IPS-NIHi7 (cell line): ENCODE results near the gene CLCN2.

ENCODE experiments used
- DNase-seq: peaks from one replicate; pipeline ENCODE4 v3.0.0; 2012; ENCODE audit warnings: mixed read lengths; ENCODE audit errors: extremely low spot score

CLCN2 gene

DNA sequence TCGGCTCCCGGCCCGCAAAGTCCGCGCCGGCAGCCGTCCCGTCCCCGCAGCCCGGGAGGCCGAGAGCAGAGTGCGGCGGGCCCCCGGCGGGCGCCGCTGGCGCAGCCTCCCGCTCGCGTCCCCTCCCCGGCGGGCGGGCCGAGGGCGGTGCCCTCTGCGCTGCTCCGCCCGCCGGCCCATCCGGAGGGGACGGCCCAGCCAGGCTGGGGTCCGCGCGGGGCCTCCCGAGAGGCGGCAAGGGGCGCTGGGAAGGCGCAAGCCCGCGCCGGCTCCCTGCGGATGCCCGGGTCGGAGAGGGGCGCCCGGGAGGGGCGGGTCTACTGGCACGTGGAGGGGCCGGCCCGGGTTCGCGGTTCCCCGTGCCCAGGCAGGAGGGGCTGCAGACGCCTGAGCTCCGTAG, at the start of gene CLCN2, which contains the start of gene POLR2H:
TSS of gene CLCN2 (minus strand) at position 74 of the 400 bp plus-strand sequence. CDS start 126 bp downstream, outside the sequence.
TSS of gene POLR2H (plus strand) at position 179 of the 400 bp plus-strand sequence. CDS start 1,783 bp downstream, outside the sequence.
- peak; percentile 66 for DNase-seq

DNA sequence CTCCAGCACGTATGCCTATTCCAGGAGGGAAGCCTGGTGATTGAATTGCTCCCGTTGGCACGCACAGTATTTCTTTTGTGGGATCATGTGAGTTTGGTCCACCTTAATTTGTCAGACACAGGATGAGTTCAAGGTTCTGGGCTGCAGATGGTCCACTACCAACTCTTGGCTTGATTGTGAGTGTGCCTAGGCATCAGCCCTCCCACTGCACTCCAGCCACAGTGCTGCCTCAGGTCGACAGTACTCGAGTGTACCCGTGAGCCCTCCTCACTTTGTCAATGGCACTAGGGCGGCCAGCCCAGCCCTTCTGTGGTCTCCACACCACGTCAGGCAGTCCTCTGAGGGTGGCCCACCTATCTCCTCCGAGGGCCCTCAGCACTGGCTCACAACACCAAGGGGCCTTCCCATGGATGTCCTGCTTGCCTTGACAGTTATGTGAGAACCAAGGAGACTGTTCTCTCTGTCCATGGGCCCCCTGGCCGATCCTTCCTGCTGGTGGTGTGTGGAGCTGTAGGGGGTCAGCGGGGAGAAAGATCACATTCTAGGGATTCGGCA, 48.6 kb upstream of the CLCN2 start:
- DNase-seq: no peak

DNA sequence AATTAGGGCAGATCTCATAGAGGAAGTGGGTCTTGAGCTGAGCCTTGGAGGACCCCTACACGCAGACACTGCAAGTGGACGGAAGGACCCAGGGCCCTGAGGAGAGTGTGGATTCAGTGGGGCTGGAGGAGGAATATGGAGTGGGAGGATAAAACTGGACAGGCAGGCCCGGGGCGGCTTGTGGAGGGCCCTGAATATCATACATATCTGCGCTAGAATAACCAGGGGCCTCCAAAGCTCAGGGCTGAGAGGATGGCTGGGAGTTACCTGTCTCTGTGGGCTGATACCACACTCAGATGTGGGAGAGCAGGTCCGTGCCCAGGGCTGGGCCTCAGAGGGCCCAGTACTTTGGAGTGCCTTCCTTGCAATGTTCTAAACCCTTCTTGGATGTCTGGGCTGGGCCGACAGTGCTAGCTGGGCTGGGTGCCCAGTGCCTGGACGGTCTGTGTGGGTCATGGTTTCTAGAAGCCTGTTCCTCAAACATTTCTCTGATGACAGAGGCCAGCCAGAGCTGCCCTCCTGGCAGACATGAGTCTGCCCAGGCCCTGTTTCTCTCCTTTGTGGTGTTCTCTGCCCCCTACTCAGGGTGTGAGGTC, 48.0 kb upstream of the CLCN2 start:
- no peak for DNase-seq

DNA sequence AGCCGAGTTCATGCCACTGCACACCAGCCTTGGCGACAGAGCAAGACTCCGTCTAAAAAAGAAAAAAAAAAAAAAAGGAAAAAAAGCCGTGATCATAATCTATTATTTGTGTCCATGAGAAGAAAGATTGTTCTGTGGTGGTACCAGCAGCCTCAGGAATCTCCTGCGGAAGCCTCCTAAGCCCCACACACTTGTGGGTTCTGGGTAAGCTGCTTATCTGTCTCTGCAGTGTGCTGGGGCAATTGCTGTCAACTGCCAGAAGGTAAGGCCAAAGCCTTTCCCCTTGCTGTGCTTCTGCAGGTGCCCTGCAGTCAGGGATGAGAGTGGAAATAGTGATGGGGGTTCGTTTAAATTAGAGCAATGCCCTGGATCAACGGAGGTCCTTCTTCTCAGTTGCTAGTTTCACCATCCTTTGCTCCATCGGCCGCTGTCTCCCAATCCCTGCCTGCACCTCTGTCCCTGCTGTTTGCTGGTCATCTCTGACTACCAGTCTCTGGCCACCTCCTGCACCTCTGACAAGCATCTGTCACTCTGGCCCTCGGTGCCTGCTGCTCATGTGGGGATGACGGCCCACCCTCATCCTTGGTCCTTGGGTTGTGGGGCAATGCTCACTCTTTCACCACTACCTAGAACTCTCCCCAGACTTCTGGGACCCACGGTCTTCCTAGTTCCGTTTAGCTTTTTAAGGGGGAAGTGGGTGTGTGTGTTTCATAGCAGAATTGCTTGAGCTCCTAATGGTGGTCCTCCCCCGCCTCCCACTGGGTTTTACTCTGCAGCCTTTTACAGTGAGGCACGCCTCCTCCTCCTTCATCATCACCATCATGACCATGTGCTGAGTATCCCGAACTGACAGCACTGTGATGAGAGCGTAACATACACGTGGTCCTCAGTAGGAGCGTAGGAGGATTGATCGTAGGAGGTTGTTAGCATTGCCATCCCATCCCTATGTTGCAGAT, 43.9 kb upstream of the CLCN2 start:
- DNase-seq: no peak

DNA sequence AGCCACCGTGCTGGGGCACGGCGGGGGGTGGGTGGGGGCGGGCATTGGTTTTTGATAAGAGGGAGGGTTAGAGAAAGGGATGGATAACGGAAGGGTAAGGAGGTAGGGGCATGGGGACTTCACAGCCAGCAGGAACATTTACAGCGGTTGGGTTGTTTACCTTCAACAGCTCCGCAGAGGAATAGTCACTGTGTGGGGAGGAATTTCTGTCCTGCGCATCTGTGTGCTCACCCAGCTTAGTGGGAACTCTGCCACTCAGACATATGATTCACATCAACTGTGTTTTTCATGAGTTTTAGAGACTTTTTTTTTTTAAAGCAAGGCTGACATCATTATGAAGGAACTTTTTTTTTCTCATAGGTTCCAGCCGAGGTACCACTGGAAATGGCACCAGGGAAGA, 38.0 kb upstream of the CLCN2 start:
- peak; percentile 62 for DNase-seq

DNA sequence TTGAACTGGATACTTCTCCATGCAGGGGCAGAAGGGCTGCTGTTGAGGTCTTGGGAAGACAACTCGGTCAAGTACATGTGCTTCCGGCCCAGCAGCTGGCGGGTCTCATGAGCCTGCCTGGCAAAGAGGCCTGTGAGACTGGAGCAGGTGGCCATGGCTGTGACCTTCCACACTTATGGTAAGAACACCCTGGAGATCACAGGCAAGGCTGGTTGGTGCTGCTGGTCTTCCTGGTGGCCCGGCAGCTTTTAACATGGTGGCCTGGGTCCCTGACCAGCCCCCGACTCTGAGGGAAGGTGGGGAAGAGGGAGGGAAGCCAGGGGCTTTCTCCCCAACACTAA, 33.9 kb upstream of the CLCN2 start:
- no peak for DNase-seq

DNA sequence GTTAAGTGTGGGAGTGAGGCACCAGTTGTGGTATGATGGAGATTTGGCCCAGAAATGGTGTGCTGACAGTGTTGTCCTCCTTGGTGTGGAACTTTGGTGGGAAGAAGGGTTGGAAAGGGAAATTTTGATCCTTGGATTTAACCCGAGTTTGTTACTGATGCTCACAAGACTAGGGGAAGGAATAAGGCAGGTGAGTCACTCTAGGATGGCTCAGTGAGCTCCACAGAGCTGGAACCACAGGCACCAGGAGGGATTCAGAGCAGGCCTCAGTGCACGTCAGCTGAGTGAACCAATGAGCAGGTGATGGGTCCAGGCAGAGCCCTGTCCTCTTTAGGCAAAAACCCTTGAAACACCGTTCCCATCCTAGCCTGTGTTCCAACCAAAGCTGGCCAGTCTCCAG, 29.9 kb upstream of the CLCN2 start:
- no peak for DNase-seq

DNA sequence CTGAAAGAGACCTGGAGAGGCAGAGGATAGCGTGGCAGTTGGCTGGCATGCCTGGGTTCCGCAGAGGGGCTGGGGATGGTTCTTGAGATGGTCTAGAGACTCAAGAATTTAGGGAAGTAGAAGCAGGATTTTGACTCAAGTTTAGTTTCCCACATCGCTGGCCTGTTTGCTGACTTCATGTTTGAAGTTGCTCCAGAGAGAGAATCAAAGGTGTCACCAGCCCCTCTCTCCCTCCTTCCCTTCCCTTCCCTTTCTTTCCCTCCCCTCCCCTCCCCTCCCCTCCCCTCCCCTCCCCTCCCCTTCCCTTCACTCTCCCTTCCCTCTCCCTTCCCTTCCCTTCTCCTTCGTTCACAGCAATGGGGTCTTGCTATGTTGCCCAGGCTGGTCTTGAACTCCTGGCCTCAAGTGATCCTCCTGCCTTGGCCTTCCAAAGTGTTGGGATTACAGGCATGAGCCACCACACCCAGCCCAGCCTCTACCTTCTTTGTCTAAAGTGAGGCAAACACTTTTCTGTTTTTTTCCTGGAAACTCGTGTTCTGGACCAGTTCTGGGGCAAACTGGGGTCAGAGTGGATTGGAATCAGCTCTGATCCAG, 28.6 kb upstream of the CLCN2 start:
- no peak for DNase-seq

DNA sequence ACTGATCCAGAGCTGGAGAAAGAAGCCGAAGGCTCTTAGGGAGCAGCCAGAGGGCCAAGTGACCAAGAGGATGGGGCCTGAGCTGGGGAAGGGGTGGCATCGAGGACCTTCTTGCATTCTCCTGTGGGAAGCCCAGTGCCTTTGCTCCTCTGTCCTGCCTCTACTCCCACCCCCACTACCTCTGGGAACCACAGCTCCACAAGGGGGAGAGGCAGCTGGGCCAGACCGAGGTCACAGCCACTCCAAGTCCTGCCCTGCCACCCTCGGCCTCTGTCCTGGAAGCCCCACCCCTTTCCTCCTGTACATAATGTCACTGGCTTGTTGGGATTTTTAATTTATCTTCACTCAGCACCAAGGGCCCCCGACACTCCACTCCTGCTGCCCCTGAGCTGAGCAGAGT, 28.0 kb upstream of the CLCN2 start:
- DNase-seq: no peak

DNA sequence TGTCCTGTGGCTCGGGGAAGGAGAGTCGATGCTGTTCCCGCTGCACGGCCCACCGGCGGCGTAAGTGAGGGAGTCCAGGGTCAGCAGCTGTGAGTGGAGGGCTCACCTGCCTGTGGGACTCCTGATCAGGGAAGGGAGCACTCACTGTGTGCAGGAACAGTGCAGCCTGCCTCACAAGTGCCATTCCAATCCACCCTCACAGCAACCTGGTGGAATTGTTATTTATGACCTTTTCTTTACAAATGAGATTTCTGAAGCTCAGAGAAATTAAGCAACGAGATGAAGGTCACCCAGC, 27.5 kb upstream of the CLCN2 start:
- DNase-seq: no peak

DNA sequence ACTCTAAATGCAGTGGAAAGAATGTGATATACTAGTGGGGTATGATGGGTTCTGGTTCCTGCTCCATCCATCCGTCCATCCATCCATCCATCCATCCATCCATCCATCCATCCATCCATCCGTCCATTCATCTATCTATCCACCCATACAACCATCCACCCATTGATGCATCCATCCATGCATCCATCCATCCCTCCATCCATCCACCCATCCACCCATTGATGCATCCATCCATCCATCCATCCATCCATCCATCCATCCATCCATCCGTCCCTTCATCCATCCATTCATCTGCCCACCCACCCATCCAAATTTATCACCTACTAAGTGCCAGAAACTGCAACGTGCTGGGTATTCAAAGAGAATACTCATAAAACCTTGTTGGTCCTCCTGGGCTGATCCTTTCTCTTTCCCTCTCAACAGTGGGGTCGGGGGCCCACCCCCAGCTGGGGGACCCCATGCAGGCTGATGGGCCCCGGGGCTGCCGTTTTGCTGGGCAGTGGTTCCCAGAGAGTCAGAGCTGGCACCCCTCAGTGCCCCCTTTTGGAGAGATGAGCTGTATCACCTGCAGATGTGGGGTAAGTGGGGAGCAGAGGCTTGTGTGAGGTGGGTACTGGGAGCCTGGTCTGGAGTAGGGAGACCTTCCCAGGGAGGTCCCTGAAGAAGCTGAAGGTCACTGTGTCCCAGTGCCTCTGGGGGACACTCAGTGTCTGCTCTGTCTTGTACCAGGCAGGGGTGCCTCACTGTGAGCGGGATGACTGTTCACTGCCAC, 26.9 kb upstream of the CLCN2 start:
- DNase-seq: no peak

DNA sequence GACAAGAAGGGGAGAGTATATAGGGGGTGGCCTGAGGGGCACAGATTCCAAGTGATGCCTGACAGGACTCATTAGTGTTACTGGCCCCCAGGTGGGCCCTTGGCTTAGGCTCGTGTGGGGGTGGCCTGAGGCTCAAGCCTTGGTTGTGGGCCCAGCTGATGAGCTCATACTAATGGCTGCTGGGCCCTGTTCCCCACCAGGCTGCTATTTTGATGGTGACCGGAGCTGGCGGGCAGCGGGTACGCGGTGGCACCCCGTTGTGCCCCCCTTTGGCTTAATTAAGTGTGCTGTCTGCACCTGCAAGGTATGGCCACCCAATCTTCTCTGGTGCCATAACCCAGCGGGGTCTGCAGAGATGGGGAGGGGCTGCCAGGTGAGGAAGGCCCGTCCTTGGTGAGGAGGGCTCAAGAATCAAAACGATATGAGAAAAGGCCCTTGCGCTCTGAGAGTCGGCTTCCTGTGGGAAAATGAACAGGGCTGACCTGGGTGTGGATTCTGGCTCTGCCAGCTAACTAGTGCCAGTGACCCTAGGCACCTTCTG, 25.8 kb upstream of the CLCN2 start:
- no peak for DNase-seq

DNA sequence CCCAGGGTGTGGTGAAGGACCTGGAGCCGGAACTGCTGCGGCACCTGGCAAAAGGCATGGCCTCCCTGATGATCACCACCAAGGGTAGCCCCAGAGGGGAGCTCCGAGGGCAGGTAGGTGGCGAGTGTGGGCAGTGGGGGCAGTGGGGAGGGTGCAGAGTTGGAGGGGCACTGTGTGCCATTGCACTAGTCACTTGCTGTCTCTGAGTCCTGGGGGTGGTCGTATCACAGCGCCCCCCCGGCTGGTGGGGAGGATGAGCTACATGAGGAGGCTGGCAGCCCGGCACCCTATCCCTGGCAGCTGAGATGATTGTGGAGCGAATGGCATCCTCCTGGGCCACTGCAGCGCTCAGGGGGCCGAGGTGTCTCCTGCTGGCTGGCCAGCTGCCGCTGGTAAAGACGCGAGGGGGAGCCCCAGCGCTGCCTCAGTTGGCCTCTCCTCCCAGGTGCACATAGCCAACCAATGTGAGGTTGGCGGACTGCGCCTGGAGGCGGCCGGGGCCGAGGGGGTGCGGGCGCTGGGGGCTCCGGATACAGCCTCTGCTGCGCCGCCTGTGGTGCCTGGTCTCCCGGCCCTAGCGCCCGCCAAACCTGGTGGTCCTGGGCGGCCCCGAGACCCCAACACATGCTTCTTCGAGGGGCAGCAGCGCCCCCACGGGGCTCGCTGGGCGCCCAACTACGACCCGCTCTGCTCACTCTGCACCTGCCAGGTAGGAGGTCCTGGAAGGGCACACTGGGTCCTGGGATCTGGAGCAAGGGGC, 24.8 kb upstream of the CLCN2 start:
- DNase-seq: no peak

DNA sequence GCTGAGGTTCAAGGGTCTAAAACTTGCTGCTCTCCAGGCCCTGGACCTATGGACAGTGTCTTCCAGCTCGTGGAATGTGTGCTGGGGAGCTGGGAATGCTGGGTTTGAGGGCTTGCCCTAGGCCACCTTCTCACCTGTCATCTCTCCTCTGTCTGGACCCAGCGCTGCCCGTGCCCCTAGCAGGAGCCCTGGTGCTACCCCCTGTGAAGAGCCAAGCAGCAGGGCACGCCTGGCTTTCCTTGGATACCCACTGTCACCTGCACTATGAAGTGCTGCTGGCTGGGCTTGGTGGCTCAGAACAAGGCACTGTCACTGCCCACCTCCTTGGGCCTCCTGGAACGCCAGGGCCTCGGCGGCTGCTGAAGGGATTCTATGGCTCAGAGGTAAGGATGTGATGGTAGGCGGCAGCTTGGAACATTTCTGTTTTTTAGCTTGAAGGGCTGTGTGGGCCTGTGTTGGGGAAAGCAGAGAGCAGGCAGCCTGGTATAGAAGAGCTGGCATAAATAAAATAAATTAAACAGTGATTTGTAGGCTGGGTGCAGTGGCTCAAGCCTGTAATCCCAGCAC, 23.5 kb upstream of the CLCN2 start:
- DNase-seq: no peak

DNA sequence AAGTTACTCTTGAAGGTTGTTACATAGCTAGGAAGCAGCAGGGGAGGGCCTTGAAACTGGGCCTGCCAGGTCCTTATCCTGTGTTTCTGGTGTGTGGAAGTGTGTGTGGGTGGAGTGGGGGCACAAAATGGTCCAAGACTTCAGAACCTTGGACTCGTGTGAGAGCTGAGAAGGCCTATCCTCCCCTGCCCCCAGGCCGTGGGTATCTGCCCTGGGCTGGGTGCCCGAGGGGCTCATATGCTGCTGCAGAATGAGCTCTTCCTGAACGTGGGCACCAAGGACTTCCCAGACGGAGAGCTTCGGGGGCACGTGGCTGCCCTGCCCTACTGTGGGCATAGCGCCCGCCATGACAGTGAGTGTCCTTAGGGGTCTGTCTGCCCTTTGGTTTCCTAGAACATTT, 22.9 kb upstream of the CLCN2 start:
- no peak for DNase-seq

DNA sequence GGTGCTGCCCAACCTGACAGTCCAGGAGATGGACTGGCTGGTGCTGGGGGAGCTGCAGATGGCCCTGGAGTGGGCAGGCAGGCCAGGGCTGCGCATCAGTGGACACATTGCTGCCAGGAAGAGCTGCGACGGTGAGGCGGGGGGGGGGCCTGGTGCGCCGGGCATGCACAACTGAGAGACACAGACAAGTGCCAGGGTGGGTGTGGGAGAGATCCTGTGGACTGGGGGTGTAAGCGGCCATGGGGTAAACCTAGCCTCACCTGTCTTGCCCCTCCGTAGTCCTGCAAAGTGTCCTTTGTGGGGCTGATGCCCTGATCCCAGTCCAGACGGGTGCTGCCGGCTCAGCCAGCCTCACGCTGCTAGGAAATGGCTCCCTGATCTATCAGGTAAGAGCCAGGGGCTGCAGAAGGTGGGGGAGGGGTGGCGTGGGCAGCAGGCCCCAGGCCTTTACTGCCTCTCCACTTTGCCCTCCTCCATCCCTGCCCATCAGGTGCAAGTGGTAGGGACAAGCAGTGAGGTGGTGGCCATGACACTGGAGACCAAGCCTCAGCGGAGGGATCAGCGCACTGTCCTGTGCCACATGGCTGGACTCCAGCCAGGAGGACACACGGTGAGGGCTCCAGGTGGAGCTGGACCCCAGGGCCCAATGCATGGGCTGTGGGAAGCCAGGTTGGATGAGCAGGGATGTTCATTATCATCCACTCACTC, 21.8 kb upstream of the CLCN2 start:
- DNase-seq: no peak

DNA sequence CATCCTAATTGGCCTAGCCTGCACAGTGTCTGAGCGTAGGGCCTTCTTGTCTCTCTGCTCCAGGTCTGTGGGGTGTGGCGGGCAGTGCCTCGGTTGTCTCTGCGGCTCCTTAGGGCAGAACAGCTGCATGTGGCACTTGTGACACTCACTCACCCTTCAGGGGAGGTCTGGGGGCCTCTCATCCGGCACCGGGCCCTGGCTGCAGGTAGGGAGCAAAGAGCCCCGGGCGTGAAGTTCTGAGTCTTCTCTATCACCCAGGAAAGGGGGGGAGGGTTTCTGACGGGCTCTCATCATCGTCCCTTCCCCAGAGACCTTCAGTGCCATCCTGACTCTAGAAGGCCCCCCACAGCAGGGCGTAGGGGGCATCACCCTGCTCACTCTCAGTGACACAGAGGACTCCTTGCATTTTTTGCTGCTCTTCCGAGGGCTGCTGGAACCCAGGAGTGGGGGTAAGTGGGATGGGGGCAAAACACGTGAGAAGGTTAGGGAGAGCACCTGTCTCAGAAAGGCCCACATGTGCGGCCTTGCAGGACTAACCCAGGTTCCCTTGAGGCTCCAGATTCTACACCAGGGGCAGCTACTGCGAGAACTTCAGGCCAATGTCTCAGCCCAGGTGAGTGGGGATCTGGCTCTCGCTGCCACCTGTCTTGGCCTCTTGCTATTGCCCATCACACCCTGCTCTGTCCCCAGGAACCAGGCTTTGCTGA, 21.1 kb upstream of the CLCN2 start:
- no peak for DNase-seq

DNA sequence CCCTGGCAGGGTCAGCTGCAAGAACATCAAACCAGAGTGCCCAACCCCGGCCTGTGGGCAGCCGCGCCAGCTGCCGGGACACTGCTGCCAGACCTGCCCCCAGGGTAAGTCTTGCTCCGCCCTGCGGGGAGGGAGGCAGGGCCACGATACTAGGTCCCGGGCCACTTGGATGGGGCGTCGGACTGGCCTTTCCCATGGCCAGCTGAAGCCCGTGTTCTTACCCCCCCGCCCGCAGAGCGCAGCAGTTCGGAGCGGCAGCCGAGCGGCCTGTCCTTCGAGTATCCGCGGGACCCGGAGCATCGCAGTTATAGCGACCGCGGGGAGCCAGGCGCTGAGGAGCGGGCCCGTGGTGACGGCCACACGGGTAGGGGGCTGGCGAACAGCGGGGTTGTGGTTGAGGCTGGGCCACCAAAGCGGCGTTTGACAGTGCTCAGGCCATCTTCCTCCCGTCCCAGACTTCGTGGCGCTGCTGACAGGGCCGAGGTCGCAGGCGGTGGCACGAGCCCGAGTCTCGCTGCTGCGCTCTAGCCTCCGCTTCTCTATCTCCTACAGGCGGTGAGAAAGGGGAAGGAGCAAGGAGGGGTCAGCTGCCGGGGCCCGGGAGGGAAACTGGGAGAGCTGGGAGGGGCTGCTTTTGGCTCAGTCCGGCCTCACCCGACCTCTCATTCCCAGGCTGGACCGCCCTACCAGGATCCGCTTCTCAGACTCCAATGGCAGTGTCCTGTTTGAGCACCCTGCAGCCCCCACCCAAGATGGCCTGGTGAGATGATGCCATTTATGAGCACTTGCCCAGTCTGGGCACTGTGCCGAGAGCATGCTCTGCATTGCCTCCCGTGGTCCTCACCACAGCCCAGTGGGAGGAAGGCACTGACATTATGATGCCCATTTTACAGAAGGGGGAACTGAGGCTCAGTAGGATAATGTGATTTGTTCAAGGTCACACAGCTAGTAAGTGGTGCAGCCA, 20.1 kb upstream of the CLCN2 start:
- DNase-seq: peak; percentile 63
